ENCODE measurements around the gene PRR14. TPM values are rescaled to one million over a fixed set of nuclear protein-coding genes. Genes with fewer than 3 reads are reported as not detected.
A peak's percentile ranks its signal among the peaks of the same experiment; 100 is the strongest.

The PRR14 gene
- total RNA-seq, 4 donors from 2014 or later: 21.7 to 49.2 (median 41.8) TPM

- Histone ChIP-seq H3K27ac (no peak overlapping the region), H3K4me1 (peaks cover 0 to 7% (median 0%) of the 10 kb centered on the region in 3 donors), H3K27me3 (peaks cover 22% of the 10 kb centered on the region), H3K9me3 (no peaks in the 10 kb centered on the region), H3K4me3 (no peak overlapping the region), H3K36me3 (no peaks in the 10 kb centered on the region)
- 36 to 53% methylated on average over 4 to 12 of the region's 12 CpGs for WGBS, 2 donors (ENCODE audit: low coverage in 1 of 2)
- no peak for TF ChIP-seq POLR2A (IDR thresholded peaks at IDR 0.05)
- peak in 2 of 4 experiments; percentile 14 to 34 for TF ChIP-seq CTCF (IDR thresholded peaks at IDR 0.05)
- TF ChIP-seq POLR2AphosphoS5 (IDR thresholded peaks at IDR 0.05): no peak
- no peak for TF ChIP-seq EP300 (IDR thresholded peaks at IDR 0.05)
- ATAC-seq: no peak
Measured at GRCh38 chr16:30615358-30616091, 35.2 kb upstream of the PRR14 start.

DNA sequence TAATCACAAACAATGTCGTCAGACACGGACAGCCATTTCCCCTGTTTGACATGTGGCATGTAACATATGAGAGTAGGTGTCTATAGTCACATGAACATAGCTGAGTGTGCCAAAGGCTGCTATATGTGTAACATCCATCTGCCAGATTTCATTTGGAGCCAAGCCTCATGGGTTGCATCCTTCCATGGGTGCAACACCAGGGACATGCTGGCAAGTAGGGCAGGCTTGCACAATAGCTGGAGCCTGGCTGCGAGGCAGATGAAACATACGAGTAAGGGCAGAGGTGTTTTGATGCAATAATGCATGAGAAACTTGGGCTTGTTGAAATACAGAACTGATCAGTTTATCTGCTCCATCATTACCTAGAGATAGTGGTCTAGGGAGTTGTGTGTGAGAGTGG is 31.6 kb upstream of the PRR14 start:
- no peak for TF ChIP-seq CTCF (IDR thresholded peaks at IDR 0.05)
- no peak for TF ChIP-seq POLR2A (IDR thresholded peaks at IDR 0.05)
- TF ChIP-seq POLR2AphosphoS5 (IDR thresholded peaks at IDR 0.05): no peak
- no peak for TF ChIP-seq EP300 (IDR thresholded peaks at IDR 0.05)
- H3K36me3 ChIP-seq: no peaks in the 10 kb centered on the region
- H3K9me3 ChIP-seq: no peaks in the 10 kb centered on the region
- H3K4me3 ChIP-seq: no peak overlapping the region
- no peak overlapping the region for H3K27ac ChIP-seq
- H3K4me1 ChIP-seq: no peaks in the 10 kb centered on the region
- no peak for ATAC-seq
- H3K27me3 ChIP-seq: peaks cover 29% of the 10 kb centered on the region
- 79 to 89% methylated on average over 4 of the region's 4 CpGs for WGBS, 2 donors (ENCODE audit: low coverage in 1 of 2)

DNA sequence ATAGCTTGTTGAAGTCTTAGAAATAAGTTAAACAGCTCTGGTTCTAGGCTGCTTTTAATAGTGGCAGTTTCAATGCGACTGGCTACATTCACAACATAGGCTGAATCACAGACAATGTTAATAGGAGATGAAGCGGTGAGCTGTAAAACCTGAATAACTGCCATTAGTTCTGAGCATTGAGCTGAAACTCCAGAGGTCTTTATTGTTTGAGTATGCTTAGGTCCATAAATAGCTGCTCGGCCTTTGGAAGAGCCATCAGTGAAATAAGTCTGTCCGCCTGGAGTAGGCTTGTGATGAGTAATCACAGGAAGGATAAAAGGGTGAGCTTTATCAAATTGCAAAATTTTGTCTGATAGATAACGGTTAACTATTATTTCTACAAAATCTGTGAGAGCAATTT is 31.1 kb upstream of the PRR14 start:
- Histone ChIP-seq H3K4me3 (no peak overlapping the region), H3K27ac (no peak overlapping the region), H3K36me3 (no peaks in the 10 kb centered on the region), H3K9me3 (no peaks in the 10 kb centered on the region), H3K4me1 (no peaks in the 10 kb centered on the region), H3K27me3 (peaks cover 32% of the 10 kb centered on the region)
- no peak for ATAC-seq
- WGBS, 2 donors (ENCODE audit: low coverage in 1 of 2): 83% methylated on average over 4 to 5 of the region's 5 CpGs
- no peak for TF ChIP-seq EP300 (IDR thresholded peaks at IDR 0.05)
- TF ChIP-seq CTCF (IDR thresholded peaks at IDR 0.05): no peak
- TF ChIP-seq POLR2AphosphoS5 (IDR thresholded peaks at IDR 0.05): no peak
- no peak for TF ChIP-seq POLR2A (IDR thresholded peaks at IDR 0.05)

DNA sequence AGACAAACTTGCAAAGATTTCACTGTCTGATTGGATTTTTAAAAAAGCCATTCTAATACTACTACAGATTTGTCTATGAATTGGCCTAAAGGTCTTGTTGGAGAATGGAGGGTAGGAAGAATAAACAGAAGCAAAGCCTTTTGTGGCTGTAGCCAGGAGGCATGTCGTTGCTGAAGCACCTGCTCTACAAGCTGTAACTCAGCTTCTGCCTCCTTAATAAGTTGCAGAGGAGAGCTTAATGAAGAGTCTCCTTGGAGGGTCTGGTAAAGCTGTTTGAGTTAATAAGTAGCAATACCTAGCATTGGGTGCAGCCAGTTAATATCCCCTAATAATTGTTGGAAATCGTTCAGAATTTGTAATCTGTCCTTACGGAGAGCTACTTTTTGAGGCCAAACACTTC is 30.6 kb upstream of the PRR14 start:
- no peaks in the 10 kb centered on the region for H3K9me3 ChIP-seq
- H3K4me1 ChIP-seq: no peaks in the 10 kb centered on the region
- no peak overlapping the region for H3K27ac ChIP-seq
- no peaks in the 10 kb centered on the region for H3K36me3 ChIP-seq
- no peak overlapping the region for H3K4me3 ChIP-seq
- TF ChIP-seq POLR2AphosphoS5 (IDR thresholded peaks at IDR 0.05): no peak
- TF ChIP-seq CTCF (IDR thresholded peaks at IDR 0.05): no peak
- 61 to 72% methylated on average over 3 of the region's 3 CpGs for WGBS, 2 donors (ENCODE audit: low coverage in 1 of 2)
- ATAC-seq: no peak
- H3K27me3 ChIP-seq: peaks cover 27% of the 10 kb centered on the region

DNA sequence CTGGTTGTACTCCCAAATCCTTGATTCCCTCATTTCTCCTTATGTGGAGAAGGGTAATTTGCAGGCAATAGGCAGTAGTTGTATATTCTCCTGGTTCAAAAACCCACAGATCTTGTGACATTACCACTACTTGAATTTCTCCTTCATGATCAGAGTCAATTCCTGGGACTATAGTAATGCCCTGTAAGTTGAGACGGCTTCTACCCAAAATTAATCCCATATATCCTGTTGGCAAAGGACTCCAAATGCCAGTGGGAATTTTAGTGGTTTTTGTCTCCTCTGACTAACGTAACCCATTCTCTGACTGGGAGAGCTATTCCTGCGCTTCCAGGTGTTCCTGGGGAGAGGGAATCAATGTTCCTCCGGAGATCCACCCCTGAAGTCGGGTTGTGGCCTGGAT is 29.0 kb upstream of the PRR14 start:
- Histone ChIP-seq H3K36me3 (no peaks in the 10 kb centered on the region), H3K4me3 (no peak overlapping the region), H3K27ac (no peak overlapping the region), H3K27me3 (peaks cover 19% of the 10 kb centered on the region), H3K9me3 (no peaks in the 10 kb centered on the region), H3K4me1 (no peaks in the 10 kb centered on the region)
- no peak for TF ChIP-seq POLR2AphosphoS5 (IDR thresholded peaks at IDR 0.05)
- TF ChIP-seq POLR2A (IDR thresholded peaks at IDR 0.05): no peak
- TF ChIP-seq EP300 (IDR thresholded peaks at IDR 0.05): no peak
- TF ChIP-seq CTCF (IDR thresholded peaks at IDR 0.05): no peak
- no peak for ATAC-seq
- 63 to 81% methylated on average over 2 to 3 of the region's 5 CpGs for WGBS, 2 donors (ENCODE audit: low coverage in 1 of 2)

All from gastroesophageal sphincter (tissue), 4 donors.